Measurements from ENCODE around the gene CD8B.

CD8B gene

DNA sequence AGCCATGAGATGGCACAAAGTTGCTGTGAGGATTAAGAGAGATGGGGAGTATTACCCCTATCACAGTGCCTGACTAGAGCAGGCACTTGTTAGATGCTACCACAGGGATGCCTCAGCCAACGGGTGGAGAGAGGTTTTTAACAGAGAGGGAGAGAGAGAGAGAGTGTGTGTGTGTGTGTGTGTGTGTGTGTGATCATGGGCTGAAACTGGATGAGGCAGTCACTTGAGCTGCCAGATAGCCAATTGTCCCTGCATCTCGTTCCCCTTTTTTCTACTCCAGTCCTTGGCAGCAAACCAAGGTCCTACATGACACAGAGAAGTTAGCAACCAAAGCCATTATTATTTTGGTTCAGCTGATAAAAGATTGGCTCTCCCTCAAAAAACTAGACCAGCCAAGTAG lies 74.0 kb downstream of the CD8B start:
- Histone ChIP-seq H3K27me3 (replicated peaks) (peaks cover 49% of the 10 kb centered on the region), H3K27ac (no peak overlapping the region), H3K4me3 (ENCODE audit: low read depth, low read length) (no peak overlapping the region), H3K36me3 (replicated peaks) (no peaks in the 10 kb centered on the region)
- TF ChIP-seq, protein P1, sequence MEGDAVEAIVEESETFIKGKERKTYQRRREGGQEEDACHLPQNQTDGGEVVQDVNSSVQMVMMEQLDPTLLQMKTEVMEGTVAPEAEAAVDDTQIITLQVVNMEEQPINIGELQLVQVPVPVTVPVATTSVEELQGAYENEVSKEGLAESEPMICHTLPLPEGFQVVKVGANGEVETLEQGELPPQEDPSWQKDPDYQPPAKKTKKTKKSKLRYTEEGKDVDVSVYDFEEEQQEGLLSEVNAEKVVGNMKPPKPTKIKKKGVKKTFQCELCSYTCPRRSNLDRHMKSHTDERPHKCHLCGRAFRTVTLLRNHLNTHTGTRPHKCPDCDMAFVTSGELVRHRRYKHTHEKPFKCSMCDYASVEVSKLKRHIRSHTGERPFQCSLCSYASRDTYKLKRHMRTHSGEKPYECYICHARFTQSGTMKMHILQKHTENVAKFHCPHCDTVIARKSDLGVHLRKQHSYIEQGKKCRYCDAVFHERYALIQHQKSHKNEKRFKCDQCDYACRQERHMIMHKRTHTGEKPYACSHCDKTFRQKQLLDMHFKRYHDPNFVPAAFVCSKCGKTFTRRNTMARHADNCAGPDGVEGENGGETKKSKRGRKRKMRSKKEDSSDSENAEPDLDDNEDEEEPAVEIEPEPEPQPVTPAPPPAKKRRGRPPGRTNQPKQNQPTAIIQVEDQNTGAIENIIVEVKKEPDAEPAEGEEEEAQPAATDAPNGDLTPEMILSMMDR (IDR thresholded peaks at IDR 0.05; ENCODE audit: low read depth, low read length, missing control alignments) = no peak
- no peak for DNase-seq
- in situ Hi-C loops (cut with HindIII; ENCODE audit: low pct_ligation_motif_present, low sequenced_read_pairs) = no loop called here

DNA sequence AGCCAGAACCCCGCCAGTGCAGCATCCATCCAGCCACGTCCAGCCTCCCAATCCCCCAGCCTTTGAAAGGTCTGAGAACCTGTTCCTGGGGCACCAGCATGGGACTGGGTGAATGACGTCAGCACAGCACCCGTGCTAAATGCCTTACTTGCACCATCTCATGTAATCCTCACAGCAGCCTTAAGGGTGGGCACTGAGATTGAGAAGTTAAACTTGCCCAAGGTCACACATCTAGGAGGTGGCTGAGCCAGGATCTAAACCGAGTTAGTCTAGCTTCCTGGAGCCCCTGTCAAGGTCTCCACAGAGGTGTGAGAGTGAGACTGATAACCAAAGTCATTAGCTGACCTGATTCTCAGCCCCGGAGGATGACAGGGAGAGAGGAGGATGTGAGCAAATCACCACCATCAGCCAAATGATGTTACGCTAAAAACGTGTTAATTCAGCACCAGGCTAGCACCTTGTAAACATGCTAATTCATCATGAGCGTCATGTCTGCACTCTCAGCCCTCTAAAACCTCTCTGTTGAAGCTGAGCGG lies 75.6 kb downstream of the CD8B start:
- H3K27me3 ChIP-seq (replicated peaks) = peaks cover 37% of the 10 kb centered on the region
- no peak overlapping the region for H3K4me3 ChIP-seq (ENCODE audit: low read depth, low read length)
- in situ Hi-C loops (cut with HindIII; ENCODE audit: low pct_ligation_motif_present, low sequenced_read_pairs) = no loop called here
- no peak overlapping the region for H3K27ac ChIP-seq
- no peak for DNase-seq
- TF ChIP-seq, protein P1 (IDR thresholded peaks at IDR 0.05; ENCODE audit: low read depth, low read length, missing control alignments) = no peak
- H3K36me3 ChIP-seq (replicated peaks) = no peaks in the 10 kb centered on the region

- in situ Hi-C loops (cut with HindIII; ENCODE audit: low pct_ligation_motif_present, low sequenced_read_pairs) = no loop called here
- no peak overlapping the region for H3K27ac ChIP-seq
- TF ChIP-seq, protein P1 (IDR thresholded peaks at IDR 0.05; ENCODE audit: low read depth, low read length, missing control alignments) = no peak
- no peak for DNase-seq
- H3K4me3 ChIP-seq (ENCODE audit: low read depth, low read length) = no peak overlapping the region
- no peaks in the 10 kb centered on the region for H3K36me3 ChIP-seq (replicated peaks)
- peaks cover 32% of the 10 kb centered on the region for H3K27me3 ChIP-seq (replicated peaks)
Measured at GRCh38 chr2:86785456-86785855, 76.2 kb downstream of the CD8B start.

- Histone ChIP-seq H3K27me3 (replicated peaks) (peaks cover 16% of the 10 kb centered on the region), H3K4me3 (ENCODE audit: low read depth, low read length) (no peak overlapping the region), H3K36me3 (replicated peaks) (no peaks in the 10 kb centered on the region), H3K27ac (no peak overlapping the region)
- TF ChIP-seq, protein P1 (IDR thresholded peaks at IDR 0.05; ENCODE audit: low read depth, low read length, missing control alignments) = no peak
- DNase-seq = no peak
- in situ Hi-C loops (cut with HindIII; ENCODE audit: low pct_ligation_motif_present, low sequenced_read_pairs) = no loop called here
Measured at GRCh38 chr2:86783615-86784339, 77.9 kb downstream of the CD8B start.

- Histone ChIP-seq H3K36me3 (replicated peaks) (no peaks in the 10 kb centered on the region), H3K4me3 (ENCODE audit: low read depth, low read length) (no peak overlapping the region), H3K27me3 (replicated peaks) (peaks cover 9% of the 10 kb centered on the region), H3K27ac (no peak overlapping the region)
- in situ Hi-C loops (cut with HindIII; ENCODE audit: low pct_ligation_motif_present, low sequenced_read_pairs) = no loop called here
- DNase-seq = no peak
- TF ChIP-seq, protein P1 (IDR thresholded peaks at IDR 0.05; ENCODE audit: low read depth, low read length, missing control alignments) = no peak
Measured at GRCh38 chr2:86782748-86783147, 78.9 kb downstream of the CD8B start.

All from brain microvascular endothelial cell (primary cell).